NB4 (cell line): ENCODE results near the gene FBXL13.

Source experiments
- CTCF ChIP-seq: IDR thresholded peaks from one replicate; pipeline ENCODE4 v1.5.1; 2012; ENCODE audit warnings: low read depth, low read length
- MAX ChIP-seq: IDR thresholded peaks from 2 replicates; pipeline ENCODE4 v1.6.1; 2011; ENCODE audit warnings: low read depth, low read length
- MYC ChIP-seq: IDR thresholded peaks from 2 replicates; pipeline ENCODE4 v1.6.1; 2011; ENCODE audit warnings: low read depth, low read length
- POLR2A ChIP-seq: IDR thresholded peaks from 2 replicates; pipeline ENCODE4 v1.6.1; 2011; ENCODE audit warnings: mild to moderate bottlenecking; ENCODE audit not compliant: insufficient read length; ENCODE audit errors: extremely low read depth

DNA sequence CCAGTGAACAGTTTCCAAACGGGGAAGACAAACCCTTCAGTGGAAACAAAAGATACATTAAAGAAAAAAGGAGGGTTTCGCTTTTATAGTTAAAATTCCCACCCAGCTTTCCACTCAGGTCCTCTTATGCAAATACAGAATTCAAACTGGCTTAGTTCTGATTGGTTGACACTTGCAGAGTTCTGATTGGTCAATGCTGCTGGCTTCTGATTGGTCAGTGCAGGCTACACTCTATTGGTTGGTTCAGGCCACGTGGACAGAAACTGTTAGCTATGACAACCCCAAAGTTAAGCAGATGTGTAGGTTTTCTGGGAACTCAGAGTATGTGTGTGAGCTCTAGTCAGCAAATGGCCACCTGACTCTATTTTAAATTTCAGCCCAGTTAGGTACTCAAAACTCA lies 80.0 kb downstream of the FBXL13 start:
- TF ChIP-seq CTCF (no peak), POLR2A (no peak), MAX (no peak), MYC (no peak)
